Ishikawa (cell line): Measurements from ENCODE around the gene IKZF1.

Source experiments
- CEBPB ChIP-seq: IDR thresholded peaks from 2 replicates; pipeline ENCODE4 v1.6.1; 2012
- CREB1 ChIP-seq: IDR thresholded peaks from 2 replicates; pipeline ENCODE4 v1.6.1; 2012; ENCODE audit warnings: low read depth
- EGR1 ChIP-seq: IDR thresholded peaks from 2 replicates; pipeline ENCODE4 v1.6.1; 2012
- EP300 ChIP-seq: IDR thresholded peaks from 2 replicates; pipeline ENCODE4 v1.6.1; 2012; ENCODE audit warnings: borderline replicate concordance
- FOXM1 ChIP-seq: IDR thresholded peaks from 2 replicates; pipeline ENCODE4 v1.6.1; 2012; ENCODE audit warnings: low read depth, borderline replicate concordance
- RAD21 ChIP-seq: IDR thresholded peaks from 2 replicates; pipeline ENCODE4 v1.6.1; 2012; ENCODE audit warnings: low read depth
- TAF1 ChIP-seq: IDR thresholded peaks from 2 replicates; pipeline ENCODE4 v1.6.1; 2012; ENCODE audit warnings: low read depth, mild to moderate bottlenecking
- ZBTB7A ChIP-seq: IDR thresholded peaks from 2 replicates; pipeline ENCODE4 v1.6.1; 2012; ENCODE audit warnings: low read depth
- TF ChIP-seq, protein P1 (sequence below): IDR thresholded peaks from 2 replicates; pipeline ENCODE4 v1.6.1; 2012; ENCODE audit warnings: low read depth, mild to moderate bottlenecking
- TF ChIP-seq, protein P2 (sequence below): IDR thresholded peaks from 2 replicates; pipeline ENCODE4 v1.6.1; 2012
- TF ChIP-seq, protein P3 (sequence below): IDR thresholded peaks from 2 replicates; pipeline ENCODE4 v1.6.1; 2012

DNA sequence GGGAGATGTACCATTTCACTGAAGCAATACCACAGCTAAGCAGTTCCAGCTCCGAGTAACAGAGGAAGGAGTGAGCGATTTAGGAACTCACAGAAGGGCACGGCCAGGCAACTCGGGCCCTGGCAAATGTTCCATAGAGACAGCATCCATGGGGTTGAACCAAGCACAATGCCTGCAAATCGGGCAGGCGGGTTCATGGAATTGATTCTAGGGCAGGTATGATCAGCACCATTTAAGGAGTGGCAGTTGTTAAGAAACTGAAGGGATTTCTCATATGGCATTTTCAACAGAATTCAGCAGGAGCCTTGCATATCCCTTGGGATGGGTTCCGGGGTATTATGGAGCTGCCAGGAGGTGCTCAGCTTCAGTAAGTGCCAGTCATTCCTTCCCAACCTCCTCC is 66.4 kb downstream of the IKZF1 start:
- TF ChIP-seq TAF1 = no peak
- TF ChIP-seq CEBPB = no peak
- TF ChIP-seq EP300 = no peak
- no peak for TF ChIP-seq FOXM1
- TF ChIP-seq, protein P1, sequence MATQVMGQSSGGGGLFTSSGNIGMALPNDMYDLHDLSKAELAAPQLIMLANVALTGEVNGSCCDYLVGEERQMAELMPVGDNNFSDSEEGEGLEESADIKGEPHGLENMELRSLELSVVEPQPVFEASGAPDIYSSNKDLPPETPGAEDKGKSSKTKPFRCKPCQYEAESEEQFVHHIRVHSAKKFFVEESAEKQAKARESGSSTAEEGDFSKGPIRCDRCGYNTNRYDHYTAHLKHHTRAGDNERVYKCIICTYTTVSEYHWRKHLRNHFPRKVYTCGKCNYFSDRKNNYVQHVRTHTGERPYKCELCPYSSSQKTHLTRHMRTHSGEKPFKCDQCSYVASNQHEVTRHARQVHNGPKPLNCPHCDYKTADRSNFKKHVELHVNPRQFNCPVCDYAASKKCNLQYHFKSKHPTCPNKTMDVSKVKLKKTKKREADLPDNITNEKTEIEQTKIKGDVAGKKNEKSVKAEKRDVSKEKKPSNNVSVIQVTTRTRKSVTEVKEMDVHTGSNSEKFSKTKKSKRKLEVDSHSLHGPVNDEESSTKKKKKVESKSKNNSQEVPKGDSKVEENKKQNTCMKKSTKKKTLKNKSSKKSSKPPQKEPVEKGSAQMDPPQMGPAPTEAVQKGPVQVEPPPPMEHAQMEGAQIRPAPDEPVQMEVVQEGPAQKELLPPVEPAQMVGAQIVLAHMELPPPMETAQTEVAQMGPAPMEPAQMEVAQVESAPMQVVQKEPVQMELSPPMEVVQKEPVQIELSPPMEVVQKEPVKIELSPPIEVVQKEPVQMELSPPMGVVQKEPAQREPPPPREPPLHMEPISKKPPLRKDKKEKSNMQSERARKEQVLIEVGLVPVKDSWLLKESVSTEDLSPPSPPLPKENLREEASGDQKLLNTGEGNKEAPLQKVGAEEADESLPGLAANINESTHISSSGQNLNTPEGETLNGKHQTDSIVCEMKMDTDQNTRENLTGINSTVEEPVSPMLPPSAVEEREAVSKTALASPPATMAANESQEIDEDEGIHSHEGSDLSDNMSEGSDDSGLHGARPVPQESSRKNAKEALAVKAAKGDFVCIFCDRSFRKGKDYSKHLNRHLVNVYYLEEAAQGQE = no peak
- TF ChIP-seq, protein P2, sequence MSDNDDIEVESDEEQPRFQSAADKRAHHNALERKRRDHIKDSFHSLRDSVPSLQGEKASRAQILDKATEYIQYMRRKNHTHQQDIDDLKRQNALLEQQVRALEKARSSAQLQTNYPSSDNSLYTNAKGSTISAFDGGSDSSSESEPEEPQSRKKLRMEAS = no peak
- no peak for TF ChIP-seq RAD21
- TF ChIP-seq EGR1 = no peak
- TF ChIP-seq, protein P3, sequence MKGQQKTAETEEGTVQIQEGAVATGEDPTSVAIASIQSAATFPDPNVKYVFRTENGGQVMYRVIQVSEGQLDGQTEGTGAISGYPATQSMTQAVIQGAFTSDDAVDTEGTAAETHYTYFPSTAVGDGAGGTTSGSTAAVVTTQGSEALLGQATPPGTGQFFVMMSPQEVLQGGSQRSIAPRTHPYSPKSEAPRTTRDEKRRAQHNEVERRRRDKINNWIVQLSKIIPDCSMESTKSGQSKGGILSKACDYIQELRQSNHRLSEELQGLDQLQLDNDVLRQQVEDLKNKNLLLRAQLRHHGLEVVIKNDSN = no peak
- no peak for TF ChIP-seq CREB1
- TF ChIP-seq ZBTB7A = no peak
